Mucosa of rectum (tissue), 2 donors: Measurements from ENCODE around the gene ELF3.
A peak's percentile ranks its signal among the peaks of the same experiment; 100 is the strongest.
"Not testable (repeated sequence)": the region's sequence is repeated elsewhere in the genome, so short reads cannot be mapped to it uniquely, and the experiment has no call there.

Experiments used
- H3K27ac ChIP-seq, 2 donors: one replicate each; pipeline ENCODE4 v1.7.0; 2013; ENCODE audit warnings: inconsistent platforms in 2 of 2, low read depth in 2 of 2, low read length in 2 of 2
- H3K27me3 ChIP-seq, 2 donors: one replicate each; pipeline ENCODE4 v1.7.0; 2013; ENCODE audit warnings: low read length in 2 of 2; ENCODE audit not compliant: control insufficient read depth in 2 of 2, insufficient read depth in 2 of 2
- H3K36me3 ChIP-seq, 2 donors: one replicate each; pipeline ENCODE4 v1.7.0; 2013; ENCODE audit warnings: low read length in 2 of 2; ENCODE audit not compliant: control insufficient read depth in 2 of 2, insufficient read depth in 2 of 2
- H3K4me1 ChIP-seq, 2 donors: one replicate each; pipeline ENCODE4 v1.7.0; 2013; ENCODE audit warnings: low read length in 2 of 2, mild to moderate bottlenecking in 1 of 2; ENCODE audit not compliant: control insufficient read depth in 2 of 2, insufficient read depth in 2 of 2
- H3K4me3 ChIP-seq, 2 donors: one replicate each; pipeline ENCODE4 v1.7.0; 2013; ENCODE audit warnings: low read length in 2 of 2
- H3K9ac ChIP-seq, 2 donors: one replicate each; pipeline ENCODE4 v1.7.0; 2013; ENCODE audit warnings: low read length in 2 of 2, low read depth in 1 of 2, mild to moderate bottlenecking in 1 of 2
- H3K9me3 ChIP-seq, 2 donors: one replicate each; pipeline ENCODE4 v1.7.0; 2013; ENCODE audit warnings: low read length in 2 of 2; ENCODE audit not compliant: control insufficient read depth in 2 of 2
- donor health status: healthy.
- donor health status: Normal muscosa, but diverticular disease.

ELF3 gene

GRCh38 chr1:202049129-202049528 is 38.7 kb downstream of the ELF3 start:
- Histone ChIP-seq H3K36me3 (no peaks in the 10 kb centered on the region), H3K9ac (peak overlapping the region; percentile 35 to 68), H3K4me3 (peak overlapping the region in 1 of 2 donors; percentile 1), H3K4me1 (peaks cover 38 to 48% of the 10 kb centered on the region in 2 donors), H3K9me3 (no peaks in the 10 kb centered on the region), H3K27ac (peak overlapping the region; percentile 97), H3K27me3 (no peaks in the 10 kb centered on the region)

- Histone ChIP-seq H3K27me3 (no peaks in the 10 kb centered on the region), H3K9me3 (no peaks in the 10 kb centered on the region), H3K27ac (no peak overlapping the region), H3K4me1 (peaks cover 16 to 26% of the 10 kb centered on the region in 2 donors), H3K36me3 (no peaks in the 10 kb centered on the region), H3K9ac (no peak overlapping the region), H3K4me3 (no peak overlapping the region)
Measured at GRCh38 chr1:202054094-202054493, 43.7 kb downstream of the ELF3 start.

- not testable (repeated sequence) for H3K27me3 ChIP-seq, H3K36me3 ChIP-seq, H3K4me3 ChIP-seq, H3K9me3 ChIP-seq, H3K27ac ChIP-seq
- peaks cover 15 to 25% of the 10 kb centered on the region in 2 donors for H3K4me1 ChIP-seq
- H3K9ac ChIP-seq = peak overlapping the region in 1 of 2 donors; percentile 12
Measured at GRCh38 chr1:202054673-202055072, 44.3 kb downstream of the ELF3 start.

- Histone ChIP-seq H3K36me3 (no peaks in the 10 kb centered on the region), H3K9me3 (no peaks in the 10 kb centered on the region), H3K4me1 (peaks cover 15 to 25% of the 10 kb centered on the region in 2 donors), H3K9ac (peak overlapping the region; percentile 60 to 86), H3K27ac (peak overlapping the region; percentile 96 to 98), H3K4me3 (no peak overlapping the region), H3K27me3 (no peaks in the 10 kb centered on the region)
Measured at GRCh38 chr1:202056644-202057334, 46.4 kb downstream of the ELF3 start.

- H3K27me3 ChIP-seq, H3K4me3 ChIP-seq, H3K36me3 ChIP-seq, H3K9me3 ChIP-seq: not testable (repeated sequence)
- Histone ChIP-seq H3K27ac (peak overlapping the region; percentile 96 to 98), H3K9ac (peak overlapping the region; percentile 38 to 86), H3K4me1 (peaks cover 15 to 25% of the 10 kb centered on the region in 2 donors)
Measured at GRCh38 chr1:202057335-202057704, 46.9 kb downstream of the ELF3 start.

- Histone ChIP-seq H3K9me3 (no peaks in the 10 kb centered on the region), H3K27ac (peak overlapping the region; percentile 96 to 98), H3K9ac (peak overlapping the region; percentile 47 to 58)
Measured at GRCh38 chr1:202058001-202058908, 47.9 kb downstream of the ELF3 start.

GRCh38 chr1:202061055-202061454 is 50.7 kb downstream of the ELF3 start:
- Histone ChIP-seq H3K27ac (no peak overlapping the region), H3K4me3 (no peak overlapping the region), H3K4me1 (peaks cover 15 to 22% of the 10 kb centered on the region in 2 donors), H3K36me3 (no peaks in the 10 kb centered on the region), H3K9ac (no peak overlapping the region), H3K27me3 (peaks cover 0 to 2% of the 10 kb centered on the region in 2 donors), H3K9me3 (no peaks in the 10 kb centered on the region)

More at GRCh38 chr1:202058001-202058908, 47.9 kb downstream of the ELF3 start:
- Histone ChIP-seq H3K4me1 (peaks cover 15 to 25% of the 10 kb centered on the region in 2 donors), H3K27me3 (peaks cover 0 to 2% of the 10 kb centered on the region in 2 donors), H3K36me3 (no peaks in the 10 kb centered on the region), H3K4me3 (no peak overlapping the region)

GRCh38 chr1:202061787-202062186 is 51.4 kb downstream of the ELF3 start:
- not testable (repeated sequence) for H3K27me3 ChIP-seq, H3K9ac ChIP-seq, H3K4me3 ChIP-seq, H3K36me3 ChIP-seq, H3K27ac ChIP-seq, H3K9me3 ChIP-seq
- peaks cover 9 to 14% of the 10 kb centered on the region in 2 donors for H3K4me1 ChIP-seq

- not testable (repeated sequence) for H3K9me3 ChIP-seq, H3K4me1 ChIP-seq, H3K27me3 ChIP-seq, H3K36me3 ChIP-seq, H3K9ac ChIP-seq, H3K4me3 ChIP-seq, H3K27ac ChIP-seq
Measured at GRCh38 chr1:202062636-202063035, 52.2 kb downstream of the ELF3 start.

GRCh38 chr1:202063093-202063492 is 52.7 kb downstream of the ELF3 start:
- H3K36me3 ChIP-seq = no peaks in the 10 kb centered on the region
- no peak overlapping the region for H3K27ac ChIP-seq
- no peak overlapping the region for H3K4me3 ChIP-seq
- no peak overlapping the region for H3K9ac ChIP-seq
- peaks cover 3 to 6% of the 10 kb centered on the region in 2 donors for H3K4me1 ChIP-seq
- H3K9me3 ChIP-seq = no peaks in the 10 kb centered on the region
- peaks cover 0 to 2% of the 10 kb centered on the region in 2 donors for H3K27me3 ChIP-seq
